GM21381 (cell line): ENCODE results near the gene ARID1B.

Experiments
- ATAC-seq: cut with Tn5 transposase; IDR thresholded peaks from one replicate; pipeline ENCODE4 v1.9.1; 2021; ENCODE audit warnings: mild to moderate bottlenecking, moderate library complexity; ENCODE audit not compliant: unreplicated experiment

Gene ARID1B

DNA sequence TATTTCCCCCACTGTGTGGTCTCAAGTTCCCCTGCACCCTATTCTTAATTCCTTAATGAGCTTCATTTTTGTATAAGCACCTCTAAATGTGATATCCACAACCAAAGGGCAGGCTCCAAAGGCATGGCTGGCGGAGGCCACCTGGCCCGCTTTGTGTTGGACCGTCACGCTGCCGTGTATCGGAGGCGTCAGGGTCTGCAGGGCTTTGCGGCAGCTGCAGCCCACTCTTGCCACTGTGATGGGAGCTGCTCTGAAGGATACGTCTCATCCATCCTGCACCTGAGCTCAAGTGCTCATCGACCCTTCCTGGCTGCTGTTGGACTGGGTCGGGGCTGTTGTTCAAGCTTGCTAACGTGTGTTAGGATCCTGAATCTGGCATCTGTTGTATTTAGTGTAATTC, 177.6 kb downstream of the ARID1B start:
- no peak for ATAC-seq

DNA sequence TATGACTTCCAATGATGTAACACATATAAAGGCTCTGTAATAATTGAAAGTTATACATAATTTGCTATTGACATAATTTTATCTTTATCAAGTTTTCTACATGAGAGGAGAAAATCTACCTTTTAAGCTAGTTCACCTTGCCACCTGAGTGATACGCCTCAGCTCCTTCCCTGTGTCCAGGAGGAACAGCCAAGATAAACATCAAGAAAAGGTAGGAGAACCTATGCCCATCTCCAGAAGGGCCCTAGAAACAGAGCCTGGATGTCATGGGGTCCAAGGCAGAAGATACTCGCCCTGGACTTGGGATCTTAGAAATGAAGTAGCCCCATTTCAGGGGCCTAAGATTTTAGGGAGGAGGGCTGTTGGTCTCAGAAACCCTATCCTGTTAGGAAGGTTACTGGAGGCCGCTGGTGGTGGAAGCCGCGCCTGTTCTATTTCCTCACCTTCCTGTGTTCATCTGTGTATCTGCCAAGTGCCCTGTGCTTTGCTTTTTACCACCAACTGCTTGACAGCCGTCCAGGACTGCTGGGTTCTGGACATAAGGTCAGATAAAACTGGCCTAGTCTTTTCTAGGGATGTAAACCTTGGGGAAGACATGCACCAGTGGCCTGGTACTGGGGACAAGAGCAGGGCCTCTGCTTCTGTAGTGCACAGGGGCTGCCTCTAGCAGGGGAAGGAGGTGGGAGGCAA, 178.5 kb downstream of the ARID1B start:
- no peak for ATAC-seq

DNA sequence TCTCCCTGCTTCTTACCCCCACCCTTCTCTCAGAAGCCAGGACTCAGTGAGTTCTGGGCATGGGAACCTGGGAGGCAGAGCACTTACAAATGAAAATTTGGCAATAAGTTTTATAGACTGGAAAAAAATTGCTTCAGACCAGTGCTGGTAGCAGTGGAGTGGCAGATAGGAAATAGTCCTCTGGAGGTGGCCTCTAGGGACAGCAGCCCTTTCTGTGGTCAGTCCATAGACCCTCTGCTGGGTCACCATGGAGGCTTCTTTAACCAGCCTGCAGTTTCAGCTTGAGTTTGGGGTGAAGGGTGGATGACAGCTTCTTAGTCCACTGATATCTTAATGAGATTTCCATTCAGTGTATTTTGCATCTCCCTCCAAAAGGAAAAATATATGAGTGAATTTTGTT, 179.1 kb downstream of the ARID1B start:
- ATAC-seq: no peak

DNA sequence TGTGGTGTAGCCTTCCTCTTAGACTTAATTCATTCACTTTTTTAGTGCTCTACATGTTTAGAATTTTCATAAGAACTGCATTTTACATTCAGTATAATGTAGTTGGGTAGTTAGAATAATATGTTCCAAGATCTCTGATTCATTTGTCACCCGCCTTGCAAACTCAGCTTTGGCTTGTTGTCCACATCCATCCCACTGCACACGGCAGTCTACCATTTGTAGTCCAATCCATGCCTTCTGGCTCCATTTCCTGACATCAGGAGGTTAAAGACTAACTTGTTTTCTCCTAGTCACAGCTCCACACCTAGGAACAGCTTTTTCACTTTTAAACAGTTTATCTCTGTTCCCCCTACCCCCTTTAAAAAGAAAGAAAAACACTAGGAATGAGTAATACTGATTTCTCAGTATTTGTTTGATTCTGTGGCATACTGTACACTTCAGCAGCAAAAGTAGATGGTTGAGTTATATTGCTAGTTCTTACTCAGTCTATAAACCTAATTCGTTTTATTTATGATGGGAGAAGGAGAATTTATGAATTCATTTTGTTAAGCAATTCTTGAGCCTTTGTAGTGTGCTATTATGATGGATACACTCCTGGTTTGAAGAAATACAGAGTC, 180.9 kb downstream of the ARID1B start:
- ATAC-seq: no peak

DNA sequence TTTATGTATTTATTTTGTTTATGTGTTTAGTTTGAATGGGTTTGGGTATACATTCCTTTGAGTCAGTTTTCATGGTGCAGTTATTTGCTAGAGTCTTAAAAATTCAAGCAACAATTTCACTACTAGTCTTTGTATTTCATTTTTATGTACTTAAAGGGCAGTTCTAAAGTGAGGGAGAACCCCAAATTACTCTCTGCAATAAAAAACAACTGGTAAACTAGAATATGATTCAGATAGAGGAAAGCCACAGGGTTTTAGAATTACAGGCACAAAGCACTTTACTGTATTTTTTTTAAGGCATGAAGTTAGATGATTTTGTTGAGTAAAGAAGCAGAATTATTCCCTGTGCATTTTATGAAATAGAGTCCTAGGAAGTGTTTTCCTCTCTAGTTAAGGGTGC, 183.3 kb downstream of the ARID1B start:
- no peak for ATAC-seq

DNA sequence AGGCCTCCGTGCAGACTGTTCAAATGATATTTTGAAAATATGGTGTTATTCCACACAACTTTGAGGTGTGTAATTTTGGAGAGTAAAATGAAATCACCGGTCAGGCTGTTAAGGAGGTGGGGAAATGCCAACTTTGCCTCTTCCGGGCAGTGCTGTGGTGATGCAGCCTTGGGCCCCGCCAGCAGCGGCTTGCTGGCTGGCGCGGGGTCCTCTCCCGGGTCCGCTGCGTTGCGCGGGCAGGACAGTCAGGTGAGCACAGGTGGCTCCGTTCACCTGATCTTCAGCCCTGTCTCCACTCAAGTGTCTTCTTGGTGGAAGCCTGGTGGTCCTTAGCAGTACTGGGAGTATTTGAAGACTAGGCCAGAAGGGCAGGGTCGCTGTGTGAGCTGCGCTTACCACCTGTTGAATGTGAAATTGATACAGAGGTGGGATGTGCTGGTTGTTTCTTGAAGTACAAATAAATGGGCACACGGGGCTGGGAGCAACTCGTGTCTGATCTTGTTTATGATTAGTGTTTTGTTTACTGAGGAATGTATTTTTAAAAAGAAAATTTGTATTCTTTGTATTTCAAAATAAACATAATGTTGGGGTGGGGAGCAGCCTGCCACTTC, 184.2 kb downstream of the ARID1B start:
- ATAC-seq: no peak

DNA sequence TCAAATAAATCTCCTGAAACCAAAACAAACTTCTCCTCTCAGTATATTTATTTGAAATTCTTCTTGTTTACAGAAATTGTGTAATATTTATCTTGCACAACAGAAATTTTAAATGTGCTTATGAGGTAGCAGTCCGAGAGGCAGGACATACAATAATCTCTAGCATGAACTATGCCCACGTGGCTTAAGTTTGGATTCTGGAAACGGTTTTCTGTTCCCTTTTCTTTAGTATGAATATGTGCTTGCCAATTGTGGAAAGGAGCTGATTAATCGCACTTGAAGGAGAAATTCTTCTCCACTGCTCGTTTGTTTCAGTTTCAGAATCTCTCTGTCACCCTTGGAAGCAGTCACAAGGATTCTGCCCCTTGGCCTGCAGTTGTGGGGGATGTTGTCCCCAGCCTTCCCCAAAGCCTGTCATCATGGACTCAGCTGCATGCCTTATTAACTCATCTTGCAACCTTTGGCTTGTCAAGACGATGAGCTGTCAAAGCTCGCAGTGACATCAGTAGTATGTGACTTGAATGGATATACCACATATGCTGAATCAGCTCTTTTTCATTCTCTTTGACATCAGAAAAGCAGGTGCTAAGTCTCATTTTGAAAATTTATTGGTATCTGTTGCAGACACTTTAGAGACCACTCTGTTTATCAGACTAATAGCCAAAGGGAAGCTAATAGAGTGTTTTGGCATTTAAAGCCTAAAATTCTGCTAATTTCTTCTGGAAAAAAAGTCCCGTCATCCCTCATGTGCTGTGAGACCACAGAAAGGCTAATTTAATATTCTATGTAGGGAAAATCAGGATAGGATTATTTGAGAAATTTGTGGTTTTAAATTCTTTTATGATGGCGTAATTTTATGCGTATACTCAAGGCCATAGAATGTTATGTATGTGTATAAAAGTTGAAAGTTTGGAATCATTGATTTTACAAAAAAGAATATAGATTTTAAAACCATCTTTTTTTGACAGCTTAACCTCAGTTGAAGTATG, 186.8 kb downstream of the ARID1B start:
- no peak for ATAC-seq

DNA sequence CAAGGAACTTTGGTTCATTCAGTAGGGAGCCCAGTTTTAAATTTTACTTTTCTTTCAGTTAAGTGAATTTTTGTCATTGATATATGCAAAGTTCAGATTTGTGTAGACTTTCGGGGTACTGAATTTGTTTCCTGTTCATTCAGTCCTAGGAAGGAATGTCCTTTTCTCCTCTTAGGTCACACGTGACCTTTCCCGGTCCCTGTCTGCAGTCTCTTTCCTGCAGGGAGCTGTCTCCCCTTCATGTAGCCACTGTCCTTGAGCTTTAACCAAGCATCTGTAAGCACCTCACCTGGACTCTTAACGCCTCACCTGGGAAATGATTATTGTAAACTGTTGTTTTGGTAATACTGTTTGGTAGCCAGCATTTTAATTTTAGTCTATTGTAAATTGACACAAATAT, 190.7 kb downstream of the ARID1B start:
- no peak for ATAC-seq

DNA sequence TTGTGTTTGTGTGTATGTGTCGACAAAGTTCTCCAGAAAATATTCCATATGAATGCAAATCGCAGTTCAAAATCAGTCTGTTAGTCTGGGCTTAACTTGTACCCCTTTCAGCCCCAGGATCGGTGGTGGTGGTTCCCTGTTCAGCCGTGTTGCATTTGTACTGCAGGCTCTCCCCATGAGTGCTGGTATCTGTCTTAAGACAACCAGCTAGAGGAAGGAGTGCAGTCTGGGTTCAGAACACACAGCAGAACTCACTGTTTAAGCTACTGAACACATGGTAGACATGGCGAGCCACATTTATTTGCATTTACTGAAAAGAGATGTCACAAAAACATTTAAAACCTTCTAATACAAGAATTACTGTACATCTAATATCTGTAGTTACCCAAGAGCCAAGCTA, 192.1 kb downstream of the ARID1B start:
- no peak for ATAC-seq

DNA sequence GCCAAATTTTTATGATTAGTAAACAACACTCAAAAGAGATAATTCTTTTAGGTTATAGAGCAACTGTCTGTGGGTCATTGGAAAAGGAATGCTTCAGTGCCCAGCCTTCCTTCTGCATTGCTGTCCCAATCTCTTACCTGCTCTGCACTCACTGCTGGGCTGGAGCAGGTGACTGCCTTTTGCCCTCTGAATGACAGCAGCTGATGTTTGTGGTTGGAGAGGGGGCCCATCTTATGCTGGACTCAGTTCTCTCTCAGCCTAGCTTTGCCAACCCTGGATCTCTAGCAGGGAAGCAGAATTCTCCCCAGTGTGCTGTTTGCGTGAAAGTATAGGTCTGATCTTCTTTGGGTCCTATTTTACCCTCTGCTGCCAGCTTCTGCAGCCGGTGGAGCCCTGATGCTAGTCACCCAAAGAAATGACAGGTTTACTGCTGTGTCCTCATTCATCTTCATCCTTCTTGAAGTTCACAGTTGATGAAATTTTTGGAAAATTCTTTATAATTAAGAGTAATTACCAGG, 193.5 kb downstream of the ARID1B start:
- no peak for ATAC-seq

DNA sequence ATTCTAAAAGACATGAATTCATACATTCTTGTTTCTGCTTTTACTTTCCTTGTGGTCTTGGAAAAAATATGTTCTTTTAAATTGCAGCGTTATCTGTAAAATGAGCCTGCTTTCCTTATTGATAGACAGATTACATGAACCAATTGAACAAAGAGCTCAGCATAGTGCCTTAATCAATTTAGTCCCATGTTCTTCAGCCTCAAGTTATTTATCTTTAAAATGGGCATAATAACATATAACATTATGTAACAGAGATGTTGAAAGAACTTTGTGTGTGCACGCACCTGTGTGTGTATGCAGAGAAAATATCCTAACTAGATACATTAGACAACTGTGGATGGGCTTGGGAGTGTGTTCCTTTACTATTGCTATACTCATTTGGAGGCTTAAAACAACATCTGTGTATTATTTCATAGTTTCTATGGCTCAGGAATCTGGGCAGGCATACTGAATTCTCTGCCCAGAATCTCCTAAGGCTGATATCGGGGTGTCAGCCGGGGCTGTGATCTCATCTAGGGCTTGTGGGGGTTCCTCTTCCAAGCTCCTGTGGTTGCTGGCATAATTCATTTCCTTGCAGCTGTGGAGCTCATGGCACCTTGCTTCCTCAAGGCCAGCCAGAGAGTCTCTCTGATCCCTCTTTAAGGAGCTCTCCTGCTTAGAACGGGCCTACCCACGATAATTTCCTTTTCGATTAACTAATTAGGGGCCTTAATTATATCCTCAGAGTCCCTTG, 194.1 kb downstream of the ARID1B start:
- ATAC-seq: no peak

DNA sequence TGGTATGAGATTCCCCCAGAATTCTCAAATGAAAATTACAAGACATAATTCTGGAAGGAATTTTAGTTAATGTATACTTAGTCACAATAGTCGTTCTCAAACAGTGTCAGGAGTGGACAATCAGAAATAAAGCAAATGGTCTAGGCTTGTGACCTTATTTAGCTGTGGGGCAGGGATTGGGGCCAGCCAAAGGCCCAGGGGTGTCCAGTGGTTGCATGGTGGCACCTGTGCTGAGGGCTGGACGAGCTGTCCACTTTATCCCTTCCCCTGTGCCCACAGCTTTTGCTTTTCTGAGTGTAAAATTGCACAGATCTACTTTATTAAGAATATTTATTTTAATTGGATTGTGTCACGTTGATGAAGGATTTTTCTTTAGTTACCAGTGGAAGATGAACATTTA, 195.0 kb downstream of the ARID1B start:
- no peak for ATAC-seq

DNA sequence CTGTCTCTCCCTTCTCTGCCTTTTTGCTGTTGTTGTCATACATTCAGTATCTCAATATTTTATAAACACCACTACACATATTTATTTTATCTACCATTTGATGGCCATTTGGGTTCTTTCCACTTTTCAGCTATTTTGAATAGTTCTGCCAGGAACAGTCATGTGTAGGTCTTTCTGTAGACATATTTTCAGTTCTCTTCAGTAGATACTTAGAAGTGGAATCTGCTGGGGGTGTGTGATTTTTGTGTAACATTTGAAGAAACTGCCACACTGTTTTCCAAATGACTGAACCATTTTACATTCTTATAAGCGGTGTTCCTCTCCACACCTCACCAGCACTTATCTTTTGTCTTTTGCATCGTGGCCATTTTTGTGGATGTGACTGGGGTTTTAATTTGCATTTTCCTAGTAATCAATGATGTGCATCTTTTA, 197.7 kb downstream of the ARID1B start:
- no peak for ATAC-seq

DNA sequence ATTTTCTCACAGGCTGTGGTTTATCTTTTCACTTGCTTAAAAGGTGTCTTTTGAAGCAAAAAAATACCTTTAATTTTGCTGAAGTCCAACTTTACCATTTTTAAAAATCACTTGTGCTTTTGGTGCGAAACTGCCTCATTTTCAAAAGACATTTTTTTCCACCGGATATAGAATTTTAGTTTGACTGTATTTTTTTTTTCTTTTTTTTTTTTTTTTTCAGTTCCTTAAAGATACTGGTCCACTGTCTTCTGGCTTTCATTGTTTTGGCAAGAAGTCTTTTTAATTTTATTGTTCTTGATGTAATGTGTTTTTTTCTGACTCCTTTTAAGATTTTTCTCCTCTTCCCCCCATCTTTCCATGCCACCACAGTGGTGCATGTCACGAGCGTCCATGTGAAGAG, 198.2 kb downstream of the ARID1B start:
- ATAC-seq: no peak

DNA sequence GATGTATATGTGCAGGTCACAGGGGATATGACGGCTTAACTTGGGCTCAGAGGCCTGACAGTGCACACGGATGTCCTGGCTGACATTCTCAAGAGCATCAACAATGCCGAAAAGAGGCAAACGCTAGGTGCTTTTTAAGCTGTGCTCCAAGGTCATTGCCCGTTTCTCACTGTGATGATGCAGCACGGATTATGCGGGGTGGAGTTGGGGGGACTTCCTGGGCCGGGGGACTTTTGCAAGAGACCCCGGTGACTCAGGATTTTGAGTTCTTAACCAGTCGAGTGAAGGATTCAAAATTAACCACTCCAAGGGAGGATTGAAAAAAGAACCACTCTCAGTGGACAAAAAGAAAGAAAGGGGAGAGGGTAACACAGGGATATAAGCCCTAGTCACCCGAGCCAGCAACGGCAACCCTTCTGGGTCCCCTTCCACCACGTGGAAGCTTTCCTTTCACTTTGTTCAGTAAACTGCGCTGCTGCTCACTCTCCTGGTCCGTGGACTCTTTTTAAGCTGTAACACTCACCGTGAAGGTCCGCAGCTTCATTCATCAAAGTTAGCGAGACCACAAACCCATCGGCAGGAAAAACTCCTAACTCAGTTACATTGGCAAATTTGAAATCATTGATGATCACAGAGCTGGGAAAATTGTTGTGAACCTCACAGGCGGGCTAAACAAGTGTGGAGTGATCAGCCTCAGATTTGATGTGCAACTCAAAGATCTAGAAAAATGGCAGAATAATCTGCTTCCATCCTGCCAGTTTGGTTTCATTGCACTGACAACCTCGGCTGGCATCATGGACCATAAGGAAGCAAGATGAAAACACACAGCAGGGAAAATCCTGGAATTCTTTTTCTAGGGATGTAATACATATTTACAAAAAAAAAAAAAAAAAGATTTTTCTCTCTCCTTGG, 199.3 kb downstream of the ARID1B start:
- no peak for ATAC-seq

DNA sequence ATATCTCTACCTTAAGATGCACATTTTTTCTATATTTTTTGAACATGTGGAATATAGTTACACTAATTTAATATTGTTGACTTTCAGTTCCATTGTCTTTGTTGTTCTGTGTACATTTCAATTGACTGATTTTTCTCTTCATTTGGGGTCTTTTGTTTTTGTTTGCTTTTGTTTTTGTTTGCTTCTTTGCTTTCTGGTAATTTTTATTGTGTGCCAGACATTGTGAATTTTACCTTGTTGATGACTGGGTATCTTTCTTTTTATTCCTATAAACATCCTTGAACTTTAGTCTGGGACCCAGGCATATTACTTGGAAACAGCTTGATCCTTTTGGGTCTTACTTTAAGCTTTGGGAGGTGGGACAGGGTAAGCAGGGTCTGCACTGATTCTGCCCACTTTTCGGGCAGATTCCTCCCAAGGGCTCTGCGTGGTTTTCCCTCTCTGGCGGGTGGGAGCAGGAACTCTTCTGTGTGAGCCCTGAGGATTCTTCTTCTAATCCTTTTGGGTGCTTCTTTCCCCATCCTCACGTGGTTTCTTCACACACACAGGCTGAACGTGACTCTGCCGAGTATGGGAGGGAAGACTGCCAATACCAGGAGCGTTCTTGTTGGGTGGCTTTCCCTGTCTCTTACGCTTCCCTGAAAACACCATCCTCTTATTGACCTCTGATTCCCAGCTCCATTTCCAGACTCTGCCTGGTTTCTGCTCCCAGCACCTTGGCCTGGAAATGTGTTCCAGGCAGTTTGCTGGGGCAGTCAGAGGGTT, 200.5 kb downstream of the ARID1B start:
- ATAC-seq: no peak

DNA sequence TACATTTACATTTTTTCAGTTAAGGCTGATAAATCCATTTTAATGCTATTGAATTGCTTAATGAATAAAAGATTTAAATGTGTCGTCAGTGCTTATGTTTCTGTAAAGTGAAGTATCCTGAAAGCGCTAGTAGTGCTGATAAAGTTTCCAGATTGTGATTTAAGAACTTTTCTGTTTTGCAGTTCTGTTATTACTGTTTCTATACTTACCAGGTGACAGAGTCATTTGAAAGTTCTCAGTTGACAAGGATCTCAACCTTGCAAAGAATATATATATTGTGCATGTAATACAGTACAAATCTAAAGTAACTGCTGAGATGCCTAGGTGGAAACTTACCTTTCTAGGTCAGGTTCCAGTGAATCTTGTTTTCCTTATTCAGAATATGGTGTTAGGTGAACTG, 201.8 kb downstream of the ARID1B start:
- ATAC-seq: no peak

DNA sequence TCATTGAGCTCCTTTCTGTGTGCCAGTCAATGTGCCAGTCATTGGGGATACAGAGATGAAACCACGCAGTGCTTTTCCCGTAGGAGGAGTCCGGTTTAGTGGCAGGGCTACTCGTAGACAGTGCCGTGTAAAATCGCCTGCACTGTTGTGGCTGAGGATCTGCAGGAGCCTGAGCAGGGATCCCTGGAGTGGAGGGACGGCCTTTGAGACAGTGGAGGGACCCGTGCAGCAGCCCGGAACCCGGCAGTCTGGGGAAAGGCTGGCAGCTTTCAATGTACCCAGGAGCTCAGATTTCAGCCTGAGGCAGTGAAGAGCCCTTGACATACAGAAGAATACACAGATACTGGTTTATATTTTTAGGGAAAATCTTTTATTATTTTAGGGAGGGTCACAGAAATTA, 203.3 kb downstream of the ARID1B start:
- no peak for ATAC-seq

DNA sequence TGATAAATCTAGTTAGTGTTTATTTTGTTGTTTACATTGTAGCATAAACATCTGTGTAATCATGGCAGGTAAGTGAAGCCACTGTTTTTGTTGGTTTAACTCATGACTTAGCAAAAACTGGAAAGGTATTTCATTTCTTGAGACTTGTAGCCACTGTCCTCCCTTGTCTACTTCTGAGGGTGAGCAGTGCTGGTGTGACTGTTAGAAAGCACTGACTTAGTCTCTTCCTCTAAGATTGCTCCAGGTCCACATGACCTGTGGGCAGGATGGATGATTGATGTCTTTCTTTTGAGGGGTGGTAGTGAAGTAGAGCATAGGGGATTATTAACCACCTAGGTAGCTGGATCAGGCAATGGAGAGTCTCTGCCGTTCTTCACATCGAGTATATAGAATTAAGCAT, 203.8 kb downstream of the ARID1B start:
- ATAC-seq: no peak
